ENCODE results near the gene NLRP3. TPM values are rescaled to one million over a fixed set of nuclear protein-coding genes. Genes with fewer than 3 reads are reported as not detected.

The NLRP3 gene
- total and polyA plus RNA-seq, 9 of the 15 experiments (the other 6 are each of a cell fraction or from before 2014, with no cell fraction given): not detected

DNA sequence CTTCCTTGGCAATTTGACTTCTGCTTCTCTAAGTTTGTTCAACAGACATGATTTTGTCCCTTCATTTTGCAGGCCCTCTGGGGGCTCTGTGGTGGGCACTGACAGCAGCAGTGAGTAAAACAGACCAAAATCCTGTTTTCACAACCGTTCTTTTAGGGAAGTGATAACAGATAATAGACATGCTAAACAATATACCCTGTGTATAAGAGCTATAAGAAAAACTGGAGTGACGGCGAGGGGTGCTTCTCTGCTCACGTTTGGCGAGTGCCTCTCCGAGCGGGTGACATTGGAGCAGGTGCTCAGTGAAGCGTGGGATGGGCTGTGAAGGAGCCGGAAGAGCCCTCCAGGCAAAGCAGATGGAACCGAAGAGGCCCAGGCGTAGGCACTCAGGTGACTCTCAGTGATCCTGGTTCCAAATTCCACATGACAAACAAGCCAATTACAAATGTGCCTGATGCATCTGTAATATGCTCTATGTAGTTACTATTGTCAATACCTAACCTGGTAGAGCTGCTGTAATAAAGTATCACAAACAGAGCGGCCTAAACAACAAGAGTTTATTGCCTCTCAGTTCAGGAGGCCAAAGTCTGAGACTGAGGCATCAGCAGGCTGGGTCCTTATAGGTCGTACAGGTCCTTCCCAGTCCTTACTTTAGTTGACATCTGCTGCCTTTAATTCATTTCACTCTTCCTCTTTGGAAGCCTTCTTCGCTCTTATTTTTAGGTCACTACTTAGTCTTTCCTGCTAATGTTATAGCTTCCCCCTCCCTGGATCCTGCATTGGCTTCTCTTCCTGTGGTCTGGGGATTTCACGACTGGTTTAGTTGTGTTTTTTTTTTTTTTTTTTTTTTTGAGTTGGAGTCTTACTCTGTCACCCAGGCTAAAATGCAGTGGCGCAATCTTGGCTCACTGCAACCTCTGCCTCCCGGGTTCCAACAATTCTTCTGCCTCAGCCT lies 21.9 kb downstream of the NLRP3 start:
- Histone ChIP-seq H3K27ac (ENCODE audit: extremely low read depth, low read depth, low read length) (no peak overlapping the region), H3K9me3 (replicated peaks; ENCODE audit: control insufficient read depth, insufficient read depth, low read depth, low read length) (no peaks in the 10 kb centered on the region), H3K9ac (ENCODE audit: insufficient read depth in 1 of 2, low read depth in 2 of 2, low read length in 2 of 2) (0 out of 4 replicates have a peak overlapping the region, but pooled peaks of 1 of the 2 experiments have one; percentile 14), H3K36me3 (ENCODE audit: control insufficient read depth, insufficient read depth, low read length) (no peaks in the 10 kb centered on the region), H3K4me2 (ENCODE audit: insufficient read depth, low read length) (no peak overlapping the region), H3K79me2 (ENCODE audit: control insufficient read depth, insufficient read depth, low read length) (no peaks in the 10 kb centered on the region), H2AFZ (ENCODE audit: low read depth, low read length) (no peak overlapping the region), H3K27me3 (ENCODE audit: control insufficient read depth in 2 of 2, insufficient read depth in 2 of 2, low read length in 2 of 2) (peaks cover 21 to 41% of the 10 kb centered on the region in 2 experiments), H3K4me3 (no peak overlapping the region), H4K20me1 (replicated peaks; ENCODE audit: control insufficient read depth, insufficient read depth, low read length) (no peaks in the 10 kb centered on the region), H3K4me1 (replicated peaks in 1 of 2; ENCODE audit: control insufficient read depth in 2 of 2, insufficient read depth in 2 of 2, low read length in 2 of 2) (no peaks in the 10 kb centered on the region), H3K9me1 (ENCODE audit: control insufficient read depth, insufficient read depth, low read length) (no peaks in the 10 kb centered on the region)
- CTCF ChIA-PET (ENCODE audit: low intra/inter-chr PET ratio): no interaction called here
- no peak; the same call in 2 of the 3 replicates for ATAC-seq
- WGBS (ENCODE audit: insufficient coverage, low coverage, missing lambda C conversion rate): under 1% methylated on average over 16 of the region's 17 CpGs
- DNase-seq (ENCODE audit: extremely low read depth in 1 of 4, low spot score in 3 of 4): no peak
- no TSS peak for BruUV-seq (replicated peaks)
- POLR2A ChIA-PET: no interaction called here
- intact Hi-C loops (cut with micrococcal nuclease) (no loop called here), in situ Hi-C loops (cut with MboI) (no loop called here)
- no peak for FAIRE-seq
- TF ChIP-seq, protein P1, sequence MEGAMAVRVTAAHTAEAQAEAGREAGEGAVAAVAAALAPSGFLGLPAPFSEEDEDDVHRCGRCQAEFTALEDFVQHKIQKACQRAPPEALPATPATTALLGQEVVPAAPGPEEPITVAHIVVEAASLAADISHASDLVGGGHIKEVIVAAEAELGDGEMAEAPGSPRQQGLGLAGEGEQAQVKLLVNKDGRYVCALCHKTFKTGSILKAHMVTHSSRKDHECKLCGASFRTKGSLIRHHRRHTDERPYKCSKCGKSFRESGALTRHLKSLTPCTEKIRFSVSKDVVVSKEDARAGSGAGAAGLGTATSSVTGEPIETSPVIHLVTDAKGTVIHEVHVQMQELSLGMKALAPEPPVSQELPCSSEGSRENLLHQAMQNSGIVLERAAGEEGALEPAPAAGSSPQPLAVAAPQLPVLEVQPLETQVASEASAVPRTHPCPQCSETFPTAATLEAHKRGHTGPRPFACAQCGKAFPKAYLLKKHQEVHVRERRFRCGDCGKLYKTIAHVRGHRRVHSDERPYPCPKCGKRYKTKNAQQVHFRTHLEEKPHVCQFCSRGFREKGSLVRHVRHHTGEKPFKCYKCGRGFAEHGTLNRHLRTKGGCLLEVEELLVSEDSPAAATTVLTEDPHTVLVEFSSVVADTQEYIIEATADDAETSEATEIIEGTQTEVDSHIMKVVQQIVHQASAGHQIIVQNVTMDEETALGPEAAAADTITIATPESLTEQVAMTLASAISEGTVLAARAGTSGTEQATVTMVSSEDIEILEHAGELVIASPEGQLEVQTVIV (CRISPR knock-in tag; IDR thresholded peaks at IDR 0.05; ENCODE audit: borderline replicate concordance): no peak
- no peak for TF ChIP-seq TAF9B (IDR thresholded peaks at IDR 0.05; ENCODE audit: partially characterized antibody)
- TF ChIP-seq, protein P2, sequence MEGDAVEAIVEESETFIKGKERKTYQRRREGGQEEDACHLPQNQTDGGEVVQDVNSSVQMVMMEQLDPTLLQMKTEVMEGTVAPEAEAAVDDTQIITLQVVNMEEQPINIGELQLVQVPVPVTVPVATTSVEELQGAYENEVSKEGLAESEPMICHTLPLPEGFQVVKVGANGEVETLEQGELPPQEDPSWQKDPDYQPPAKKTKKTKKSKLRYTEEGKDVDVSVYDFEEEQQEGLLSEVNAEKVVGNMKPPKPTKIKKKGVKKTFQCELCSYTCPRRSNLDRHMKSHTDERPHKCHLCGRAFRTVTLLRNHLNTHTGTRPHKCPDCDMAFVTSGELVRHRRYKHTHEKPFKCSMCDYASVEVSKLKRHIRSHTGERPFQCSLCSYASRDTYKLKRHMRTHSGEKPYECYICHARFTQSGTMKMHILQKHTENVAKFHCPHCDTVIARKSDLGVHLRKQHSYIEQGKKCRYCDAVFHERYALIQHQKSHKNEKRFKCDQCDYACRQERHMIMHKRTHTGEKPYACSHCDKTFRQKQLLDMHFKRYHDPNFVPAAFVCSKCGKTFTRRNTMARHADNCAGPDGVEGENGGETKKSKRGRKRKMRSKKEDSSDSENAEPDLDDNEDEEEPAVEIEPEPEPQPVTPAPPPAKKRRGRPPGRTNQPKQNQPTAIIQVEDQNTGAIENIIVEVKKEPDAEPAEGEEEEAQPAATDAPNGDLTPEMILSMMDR (IDR thresholded peaks at IDR 0.05 in 2 of 3, conservative IDR thresholded peaks at IDR 0.05 in 1 of 3; ENCODE audit: insufficient read depth in 2 of 3, low read depth in 1 of 3, low read length in 3 of 3): no peak
- TF ChIP-seq, protein P3, sequence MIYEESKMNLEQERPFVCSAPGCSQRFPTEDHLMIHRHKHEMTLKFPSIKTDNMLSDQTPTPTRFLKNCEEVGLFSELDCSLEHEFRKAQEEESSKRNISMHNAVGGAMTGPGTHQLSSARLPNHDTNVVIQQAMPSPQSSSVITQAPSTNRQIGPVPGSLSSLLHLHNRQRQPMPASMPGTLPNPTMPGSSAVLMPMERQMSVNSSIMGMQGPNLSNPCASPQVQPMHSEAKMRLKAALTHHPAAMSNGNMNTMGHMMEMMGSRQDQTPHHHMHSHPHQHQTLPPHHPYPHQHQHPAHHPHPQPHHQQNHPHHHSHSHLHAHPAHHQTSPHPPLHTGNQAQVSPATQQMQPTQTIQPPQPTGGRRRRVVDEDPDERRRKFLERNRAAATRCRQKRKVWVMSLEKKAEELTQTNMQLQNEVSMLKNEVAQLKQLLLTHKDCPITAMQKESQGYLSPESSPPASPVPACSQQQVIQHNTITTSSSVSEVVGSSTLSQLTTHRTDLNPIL (CRISPR knock-in tag; IDR thresholded peaks at IDR 0.05): no peak
- TF ChIP-seq ZNF830 (CRISPR knock-in tag; IDR thresholded peaks at IDR 0.05): no peak
- no peak for TF ChIP-seq ZNF347 (CRISPR knock-in tag; IDR thresholded peaks at IDR 0.05; ENCODE audit: low read depth)
- no peak for TF ChIP-seq ZC3H8 (IDR thresholded peaks at IDR 0.05)
- no peak for TF ChIP-seq ZC3H11A (IDR thresholded peaks at IDR 0.05; ENCODE audit: low read depth, low read length)
- TF ChIP-seq, protein P4, sequence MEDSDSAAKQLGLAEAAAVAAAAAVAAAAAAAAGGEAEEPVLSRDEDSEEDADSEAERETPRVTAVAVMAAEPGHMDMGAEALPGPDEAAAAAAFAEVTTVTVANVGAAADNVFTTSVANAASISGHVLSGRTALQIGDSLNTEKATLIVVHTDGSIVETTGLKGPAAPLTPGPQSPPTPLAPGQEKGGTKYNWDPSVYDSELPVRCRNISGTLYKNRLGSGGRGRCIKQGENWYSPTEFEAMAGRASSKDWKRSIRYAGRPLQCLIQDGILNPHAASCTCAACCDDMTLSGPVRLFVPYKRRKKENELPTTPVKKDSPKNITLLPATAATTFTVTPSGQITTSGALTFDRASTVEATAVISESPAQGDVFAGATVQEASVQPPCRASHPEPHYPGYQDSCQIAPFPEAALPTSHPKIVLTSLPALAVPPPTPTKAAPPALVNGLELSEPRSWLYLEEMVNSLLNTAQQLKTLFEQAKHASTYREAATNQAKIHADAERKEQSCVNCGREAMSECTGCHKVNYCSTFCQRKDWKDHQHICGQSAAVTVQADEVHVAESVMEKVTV (CRISPR knock-in tag; IDR thresholded peaks at IDR 0.05): no peak
- no peak for TF ChIP-seq TOE1 (IDR thresholded peaks at IDR 0.05; ENCODE audit: borderline replicate concordance)
- TF ChIP-seq TOE1 (CRISPR knock-in tag; IDR thresholded peaks at IDR 0.05; ENCODE audit: borderline replicate concordance, low read depth): no peak

Data from K562 (cell line).